Hematopoietic multipotent progenitor cell treated with erythropoietin and hydrocortisone succinate and interleukin-3 and kit ligand, for 4 days (in vitro differentiated cells): Measurements from ENCODE around the gene SEPTIN2.
"Not testable (repeated sequence)": the region's sequence is repeated elsewhere in the genome, so short reads cannot be mapped to it uniquely, and the experiment has no call there.

Experiments used
- DNase-seq: peaks from one replicate; pipeline ENCODE4 v3.0.0-alpha.2; 2015

Gene SEPTIN2

GRCh38 chr2:241288324-241288888 lies 27.3 kb upstream of the SEPTIN2 start:
- DNase-seq: no peak

- no peak for DNase-seq
These were observed 26.7 kb upstream of the SEPTIN2 start for GRCh38 chr2:241289053-241289452.

- peak; percentile 35 for DNase-seq
These were observed 26.1 kb upstream of the SEPTIN2 start for GRCh38 chr2:241289597-241289996.

- no peak for DNase-seq
These were observed 24.6 kb upstream of the SEPTIN2 start for GRCh38 chr2:241291153-241291552.

- DNase-seq: no peak
These were observed 23.7 kb upstream of the SEPTIN2 start for GRCh38 chr2:241291977-241292376.

GRCh38 chr2:241293378-241293797 lies 22.3 kb upstream of the SEPTIN2 start:
- not testable (repeated sequence) for DNase-seq

- DNase-seq: no peak
These were observed 20.2 kb upstream of the SEPTIN2 start for GRCh38 chr2:241295326-241296095.

- no peak for DNase-seq
These were observed 19.0 kb upstream of the SEPTIN2 start for GRCh38 chr2:241296767-241297166.

- peak; percentile 76 for DNase-seq
These were observed 17.1 kb upstream of the SEPTIN2 start for GRCh38 chr2:241298673-241299072.

GRCh38 chr2:241300000-241300399 lies 15.7 kb upstream of the SEPTIN2 start:
- DNase-seq: peak; percentile 59

- no peak for DNase-seq
These were observed 13.6 kb upstream of the SEPTIN2 start for GRCh38 chr2:241302083-241302482.

- peak; percentile 72 for DNase-seq
These were observed 12.7 kb upstream of the SEPTIN2 start for GRCh38 chr2:241302759-241303651.

- no peak for DNase-seq
These were observed 11.6 kb upstream of the SEPTIN2 start for GRCh38 chr2:241304039-241304670.

GRCh38 chr2:241307055-241307454 lies 8.7 kb upstream of the SEPTIN2 start:
- no peak for DNase-seq

GRCh38 chr2:241308267-241308666 lies 7.5 kb upstream of the SEPTIN2 start:
- DNase-seq: no peak

GRCh38 chr2:241308832-241309500 lies 6.8 kb upstream of the SEPTIN2 start:
- DNase-seq: no peak

- DNase-seq: peak; percentile 64
These were observed 6.0 kb upstream of the SEPTIN2 start for GRCh38 chr2:241309684-241310117.

GRCh38 chr2:241310917-241311566 lies 4.7 kb upstream of the SEPTIN2 start:
- no peak for DNase-seq

GRCh38 chr2:241312082-241312481 lies 3.6 kb upstream of the SEPTIN2 start:
- DNase-seq: no peak

- no peak for DNase-seq
These were observed 2.1 kb upstream of the SEPTIN2 start for GRCh38 chr2:241313543-241314095.
